Tibial nerve (tissue), 4 donors: ENCODE measurements around the gene IFI27L1.

ENCODE experiments used
- EP300 ChIP-seq, 2 donors: sonication (generic); formaldehyde crosslinking; IDR thresholded peaks; one replicate each; pipeline ENCODE4 v1.6.1; 2017; ENCODE audit warnings: antibody characterized with exemption in 2 of 2, mild to moderate bottlenecking in 1 of 2
- POLR2A ChIP-seq, 2 donors: fragments of 450-650 bp; IDR thresholded peaks; one replicate each; pipeline ENCODE4 v1.6.1; 2017; ENCODE audit warnings: antibody characterized with exemption in 2 of 2, mild to moderate bottlenecking in 2 of 2, moderate library complexity in 2 of 2
- TF ChIP-seq, protein P1 (sequence below), 5 experiments: fragments of 200-600 bp in 3 of 5; fragments of 450-650 bp in 2 of 5; sonication (generic) in 3 of 5; IDR thresholded peaks; one replicate each; pipeline ENCODE4 v1.5.1; 2016 to 2019; ENCODE audit warnings: antibody characterized with exemption in 5 of 5, mild to moderate bottlenecking in 3 of 5, moderate library complexity in 2 of 5

DNA sequence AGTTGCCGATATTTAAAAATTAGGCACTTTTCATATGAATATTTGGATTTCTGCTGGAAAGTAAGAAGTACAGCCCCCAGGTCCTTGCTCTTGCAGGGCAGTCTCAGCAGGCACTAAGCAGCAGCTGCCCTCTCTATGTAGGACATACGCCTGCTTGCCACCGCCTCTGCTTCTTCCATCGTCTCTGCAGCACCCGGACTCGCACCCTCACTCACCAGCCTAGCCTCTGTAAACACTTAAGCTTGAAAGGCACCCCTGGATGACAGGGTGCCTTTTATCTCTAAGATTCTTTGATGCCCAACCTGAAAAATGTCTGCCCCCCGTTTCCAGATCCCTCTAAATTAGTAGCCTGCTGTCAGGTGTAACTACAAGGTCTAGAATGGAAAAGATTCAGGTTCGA, 36.0 kb upstream of the IFI27L1 start:
- TF ChIP-seq, protein P1, sequence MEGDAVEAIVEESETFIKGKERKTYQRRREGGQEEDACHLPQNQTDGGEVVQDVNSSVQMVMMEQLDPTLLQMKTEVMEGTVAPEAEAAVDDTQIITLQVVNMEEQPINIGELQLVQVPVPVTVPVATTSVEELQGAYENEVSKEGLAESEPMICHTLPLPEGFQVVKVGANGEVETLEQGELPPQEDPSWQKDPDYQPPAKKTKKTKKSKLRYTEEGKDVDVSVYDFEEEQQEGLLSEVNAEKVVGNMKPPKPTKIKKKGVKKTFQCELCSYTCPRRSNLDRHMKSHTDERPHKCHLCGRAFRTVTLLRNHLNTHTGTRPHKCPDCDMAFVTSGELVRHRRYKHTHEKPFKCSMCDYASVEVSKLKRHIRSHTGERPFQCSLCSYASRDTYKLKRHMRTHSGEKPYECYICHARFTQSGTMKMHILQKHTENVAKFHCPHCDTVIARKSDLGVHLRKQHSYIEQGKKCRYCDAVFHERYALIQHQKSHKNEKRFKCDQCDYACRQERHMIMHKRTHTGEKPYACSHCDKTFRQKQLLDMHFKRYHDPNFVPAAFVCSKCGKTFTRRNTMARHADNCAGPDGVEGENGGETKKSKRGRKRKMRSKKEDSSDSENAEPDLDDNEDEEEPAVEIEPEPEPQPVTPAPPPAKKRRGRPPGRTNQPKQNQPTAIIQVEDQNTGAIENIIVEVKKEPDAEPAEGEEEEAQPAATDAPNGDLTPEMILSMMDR (IDR thresholded peaks at IDR 0.05) = no peak
- TF ChIP-seq POLR2A (IDR thresholded peaks at IDR 0.05) (no peak), EP300 (IDR thresholded peaks at IDR 0.05) (no peak)
